ENCODE data around the gene MAPKAP1. TPM values are rescaled to one million over a fixed set of nuclear protein-coding genes. Genes with fewer than 3 reads are reported as not detected.
A peak's percentile ranks its signal among the peaks of the same experiment; 100 is the strongest.
"Not testable (repeated sequence)": the region's sequence is repeated elsewhere in the genome, so short reads cannot be mapped to it uniquely, and the experiment has no call there.

MAPKAP1 gene
- total RNA-seq, 1 donor from 2014 or later = 84.3 TPM

DNA sequence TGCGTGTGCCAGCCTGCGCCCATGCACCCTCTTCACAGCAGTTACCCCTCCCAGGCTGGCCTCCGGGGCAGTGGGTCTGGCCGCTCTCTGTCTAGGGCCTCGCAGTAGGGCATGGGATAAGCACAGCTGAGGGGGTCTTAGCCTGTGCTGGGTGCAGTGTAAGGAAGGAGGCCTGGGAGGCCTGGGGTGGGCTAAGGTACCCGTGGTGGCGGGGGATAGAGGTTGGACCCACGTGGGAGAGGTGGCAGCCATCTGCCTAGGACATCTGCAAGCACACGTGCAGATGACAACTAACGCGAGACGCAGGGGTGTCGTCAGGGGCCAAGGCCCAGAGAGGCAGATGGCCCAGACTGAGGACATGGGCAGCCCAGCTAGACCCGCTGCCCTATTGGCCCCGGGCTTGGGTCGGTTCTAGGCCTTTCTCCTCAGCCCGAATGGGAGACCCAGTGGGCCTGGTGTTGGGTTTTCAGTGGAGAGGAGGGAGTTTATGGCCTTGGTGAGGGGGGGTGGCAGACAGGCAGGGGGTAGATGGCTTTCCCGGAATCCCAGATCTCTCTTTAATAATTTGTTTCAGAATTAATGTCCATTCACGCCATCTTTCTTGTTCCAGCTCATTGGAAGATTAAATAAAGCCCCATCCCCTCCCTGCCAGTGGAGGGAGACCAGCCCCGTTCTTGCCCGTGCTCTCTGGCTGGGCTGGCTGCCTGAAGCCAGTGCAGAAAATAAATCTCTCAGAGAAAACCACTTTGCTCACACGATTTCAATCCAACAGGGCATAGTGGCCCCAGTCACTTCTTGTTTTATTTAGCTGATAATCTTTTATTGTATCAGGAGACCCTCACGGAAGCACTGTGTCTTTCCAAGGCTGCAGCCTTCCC, 291.2 kb downstream of the MAPKAP1 start:
- DNase-seq (ENCODE audit: low read depth) = no peak

DNA sequence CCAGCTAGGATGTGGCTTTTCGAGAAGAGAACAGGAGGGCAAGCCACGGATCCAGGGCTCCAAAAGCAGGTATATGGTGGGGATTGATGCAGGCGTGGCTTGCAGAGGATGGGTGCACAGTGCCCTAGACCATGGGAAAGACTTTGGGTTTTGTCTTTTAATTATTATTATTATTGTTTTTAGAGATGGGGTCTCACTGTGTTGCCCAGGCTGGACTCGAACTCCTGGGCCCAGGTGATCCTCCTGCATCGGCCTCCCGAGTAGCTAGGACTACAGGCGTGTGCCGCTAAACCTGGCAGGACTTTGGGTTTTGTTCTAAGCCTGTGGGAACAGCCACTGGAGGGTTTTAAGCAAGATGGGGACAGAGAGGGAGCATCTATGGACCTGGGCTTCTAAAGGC, 293.4 kb downstream of the MAPKAP1 start:
- no peak for DNase-seq (ENCODE audit: low read depth)

DNA sequence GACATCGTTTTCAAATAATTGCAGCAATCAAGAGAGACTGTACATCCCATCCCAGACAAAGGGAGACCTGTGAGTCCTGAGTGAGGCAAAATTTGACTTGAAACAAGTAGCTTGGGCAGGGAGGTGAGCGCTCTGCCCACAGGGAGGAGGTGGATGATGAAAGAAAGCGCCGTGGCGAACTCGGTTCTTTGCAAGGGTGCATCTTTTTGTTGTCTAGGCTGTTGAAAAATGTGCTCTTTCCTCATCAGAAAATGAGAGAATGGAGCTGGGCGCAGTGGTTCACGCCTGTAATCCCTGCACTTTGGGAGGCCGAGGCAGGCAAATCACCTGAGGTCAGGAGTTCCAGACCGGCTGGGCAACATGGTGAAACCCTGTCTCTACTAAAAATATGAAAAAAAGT, 294.8 kb downstream of the MAPKAP1 start:
- DNase-seq (ENCODE audit: low read depth) = no peak

DNA sequence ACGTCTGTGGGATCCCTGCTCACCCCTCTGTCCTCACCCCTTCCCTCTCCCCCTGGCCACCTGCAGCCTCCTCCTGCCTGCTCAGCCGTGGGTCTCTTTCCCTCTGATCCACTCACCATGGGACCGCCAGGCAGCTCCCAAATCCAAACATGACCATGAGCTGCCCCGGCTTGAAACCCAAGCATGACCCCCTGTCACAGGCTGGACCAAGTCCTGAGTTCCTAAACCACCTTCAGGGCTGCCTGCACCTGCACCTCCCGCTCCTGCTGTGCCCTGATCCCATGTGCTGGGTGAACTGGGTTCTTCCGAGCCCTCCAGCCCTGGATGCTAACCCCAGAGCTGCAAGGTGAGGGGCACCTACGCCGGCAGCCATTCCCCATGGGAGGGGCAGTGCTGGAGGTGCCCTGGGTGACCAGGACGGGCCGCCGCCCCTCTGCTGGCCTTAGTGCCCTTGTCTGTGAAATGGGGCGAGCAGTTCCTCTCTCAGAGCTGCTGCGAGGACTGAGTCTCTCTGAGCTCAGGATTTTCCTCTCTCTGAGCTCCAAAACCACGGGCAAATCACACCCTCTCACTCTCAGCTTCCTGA, 295.7 kb downstream of the MAPKAP1 start:
- no peak for DNase-seq (ENCODE audit: low read depth)

DNA sequence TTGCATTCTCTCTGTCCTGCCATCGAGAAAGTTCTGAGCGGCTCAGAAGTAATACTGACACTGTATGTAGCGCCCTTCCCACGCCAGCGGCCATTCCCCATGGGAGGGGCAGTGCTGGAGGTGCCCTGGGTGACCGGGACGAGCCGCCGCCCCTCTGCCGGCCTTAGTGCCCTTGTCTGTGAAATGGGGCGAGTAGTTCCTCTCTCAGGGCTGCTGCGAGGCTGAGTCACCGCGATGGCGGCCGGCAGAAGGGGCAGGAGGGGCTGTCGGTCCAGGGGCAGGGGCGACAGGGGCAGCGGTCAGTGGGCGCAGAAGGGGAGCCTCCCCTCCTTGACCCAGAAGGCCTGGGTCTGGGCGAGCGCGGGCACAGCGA, 296.5 kb downstream of the MAPKAP1 start:
- no peak for DNase-seq (ENCODE audit: low read depth)

DNA sequence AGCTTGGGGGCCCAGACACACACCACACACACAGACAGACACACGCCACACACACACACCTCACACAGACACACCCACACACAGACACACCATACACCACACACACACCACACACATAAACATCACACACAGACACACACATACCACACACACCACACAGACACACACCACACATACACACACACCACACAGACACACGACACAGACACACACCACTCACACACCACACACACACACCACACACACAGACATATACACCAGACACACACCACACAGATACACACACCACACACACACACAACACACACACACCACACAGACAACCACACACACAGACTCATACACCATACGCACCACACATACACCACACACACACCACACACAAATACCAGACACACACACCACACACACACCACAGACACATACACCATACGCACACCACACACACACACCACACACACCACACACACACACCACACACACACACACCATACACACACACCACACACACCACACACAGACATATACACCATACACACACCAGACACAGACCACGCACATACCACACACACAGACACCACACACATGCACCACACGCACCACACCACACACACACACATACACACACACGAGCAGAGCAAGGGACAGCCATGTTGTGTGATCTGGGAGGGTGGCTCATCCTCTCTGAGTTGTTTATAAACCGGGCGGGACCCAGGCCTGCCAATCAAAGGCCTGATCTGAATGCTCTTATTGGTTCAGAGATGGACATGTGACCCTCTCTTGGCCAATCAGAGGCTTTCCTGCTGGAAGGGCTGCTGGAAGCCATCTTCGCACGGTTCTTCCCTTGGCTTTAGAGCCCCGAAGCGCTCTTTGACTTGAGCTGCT, 297.1 kb downstream of the MAPKAP1 start:
- peak; percentile 2 for DNase-seq (ENCODE audit: low read depth)

DNA sequence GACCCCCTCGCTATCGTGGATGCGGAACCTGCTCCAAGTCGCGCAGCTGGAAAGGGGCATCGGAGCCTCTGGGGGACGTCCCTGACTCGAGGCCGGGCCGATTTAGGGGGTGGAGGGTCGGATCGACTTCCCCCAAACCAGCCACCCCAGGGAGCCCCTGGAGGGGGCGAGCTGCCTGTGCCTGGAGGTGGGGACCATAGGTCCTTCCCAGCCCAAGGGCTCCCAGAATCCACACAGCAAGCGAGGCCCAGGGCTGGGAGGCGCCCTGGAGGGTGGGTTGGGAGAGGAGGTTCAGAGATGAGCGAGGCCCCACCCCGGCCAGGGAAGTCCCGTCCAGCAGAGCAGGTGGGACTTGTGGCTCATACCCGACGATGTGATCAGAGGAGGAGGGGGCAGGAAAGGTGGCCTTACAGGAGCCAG, 297.8 kb downstream of the MAPKAP1 start:
- DNase-seq (ENCODE audit: low read depth) = no peak

DNA sequence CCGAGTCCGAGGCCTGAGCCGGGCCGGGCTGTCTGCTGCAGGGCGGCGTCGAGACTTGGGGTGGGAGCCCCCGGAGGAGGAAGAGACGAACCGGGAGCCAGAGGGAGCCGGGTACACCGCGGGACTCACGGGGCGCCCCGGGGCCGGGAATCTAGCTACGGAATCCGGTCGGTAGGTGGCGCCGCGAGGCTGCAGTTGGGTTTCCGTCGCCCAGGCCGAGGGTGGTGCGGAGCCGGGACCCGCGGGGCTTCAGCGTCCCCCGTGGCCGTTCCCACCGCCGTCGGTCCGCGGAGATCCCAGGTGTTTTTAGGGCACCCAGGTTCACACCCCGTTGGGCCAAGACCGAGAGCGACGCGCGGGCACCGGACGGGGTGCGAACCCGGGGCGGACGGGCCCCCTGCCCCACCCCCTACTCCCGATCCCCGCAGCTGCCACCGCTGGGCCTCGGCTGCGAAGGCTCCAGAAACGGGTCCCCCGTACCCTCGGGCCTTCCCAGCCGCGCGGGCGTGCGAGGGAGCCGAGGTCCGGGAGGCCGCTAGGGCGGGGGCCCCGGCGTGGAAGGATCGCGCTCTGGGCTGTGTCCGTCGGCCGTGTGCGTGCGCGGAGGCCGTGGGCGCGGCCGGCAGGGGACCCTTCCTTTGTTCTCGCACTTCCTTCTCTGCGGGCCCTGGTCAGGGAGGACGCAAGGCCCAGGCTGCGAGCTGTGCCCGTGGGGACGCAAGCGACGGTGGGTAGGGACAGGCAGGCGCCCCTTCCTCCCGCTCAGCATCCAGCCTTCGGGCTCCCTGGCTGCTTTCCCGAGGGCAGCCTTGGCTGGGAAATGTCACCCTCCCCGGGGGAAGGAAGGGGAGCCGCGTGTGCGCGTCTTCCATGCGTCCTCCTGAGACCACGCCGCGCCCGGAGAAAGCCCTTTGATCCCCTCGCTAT, 298.8 kb downstream of the MAPKAP1 start:
- DNase-seq (ENCODE audit: low read depth) = peak; percentile 7

DNA sequence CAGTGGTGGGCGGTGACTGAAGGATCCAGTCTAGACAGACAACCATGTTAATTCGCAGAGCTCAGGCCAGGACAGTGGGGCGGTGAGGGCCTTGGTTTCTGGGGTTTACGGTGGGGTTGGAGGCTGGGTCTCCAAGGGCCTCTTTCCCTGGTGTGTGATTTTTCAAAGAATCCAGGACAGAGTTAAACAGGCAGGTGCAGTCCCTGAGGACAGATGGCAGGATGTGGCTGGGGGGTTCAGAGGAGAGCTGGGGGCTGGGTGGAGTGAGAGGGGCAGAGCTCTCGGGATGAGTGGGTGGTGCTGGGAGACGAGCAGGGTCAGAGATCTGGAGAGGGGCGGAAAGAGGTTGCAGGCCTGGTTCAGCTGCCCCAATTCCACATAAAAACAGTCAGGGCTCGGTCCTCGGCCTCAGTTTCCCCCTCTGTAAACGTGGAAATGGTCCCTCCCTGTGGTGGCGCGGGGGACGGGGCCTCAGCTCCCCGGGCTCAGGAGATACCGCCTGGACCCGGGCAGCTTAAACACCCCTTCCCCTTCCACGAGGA, 299.5 kb downstream of the MAPKAP1 start:
- no peak for DNase-seq (ENCODE audit: low read depth)

DNA sequence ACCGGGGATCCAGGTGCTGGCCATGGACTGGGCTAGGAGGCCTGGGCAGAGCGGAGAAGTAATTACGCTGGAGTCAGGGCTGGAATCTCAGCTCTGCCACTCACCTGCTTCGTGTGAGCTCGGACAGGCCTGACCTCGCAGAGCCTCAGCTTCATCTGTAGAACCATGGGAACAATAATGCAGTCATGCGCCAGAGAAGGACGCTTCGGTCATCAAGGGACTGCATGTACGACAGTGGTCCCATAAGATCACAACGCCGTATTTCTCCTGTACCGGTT, 300.3 kb downstream of the MAPKAP1 start:
- DNase-seq (ENCODE audit: low read depth) = no peak

DNA sequence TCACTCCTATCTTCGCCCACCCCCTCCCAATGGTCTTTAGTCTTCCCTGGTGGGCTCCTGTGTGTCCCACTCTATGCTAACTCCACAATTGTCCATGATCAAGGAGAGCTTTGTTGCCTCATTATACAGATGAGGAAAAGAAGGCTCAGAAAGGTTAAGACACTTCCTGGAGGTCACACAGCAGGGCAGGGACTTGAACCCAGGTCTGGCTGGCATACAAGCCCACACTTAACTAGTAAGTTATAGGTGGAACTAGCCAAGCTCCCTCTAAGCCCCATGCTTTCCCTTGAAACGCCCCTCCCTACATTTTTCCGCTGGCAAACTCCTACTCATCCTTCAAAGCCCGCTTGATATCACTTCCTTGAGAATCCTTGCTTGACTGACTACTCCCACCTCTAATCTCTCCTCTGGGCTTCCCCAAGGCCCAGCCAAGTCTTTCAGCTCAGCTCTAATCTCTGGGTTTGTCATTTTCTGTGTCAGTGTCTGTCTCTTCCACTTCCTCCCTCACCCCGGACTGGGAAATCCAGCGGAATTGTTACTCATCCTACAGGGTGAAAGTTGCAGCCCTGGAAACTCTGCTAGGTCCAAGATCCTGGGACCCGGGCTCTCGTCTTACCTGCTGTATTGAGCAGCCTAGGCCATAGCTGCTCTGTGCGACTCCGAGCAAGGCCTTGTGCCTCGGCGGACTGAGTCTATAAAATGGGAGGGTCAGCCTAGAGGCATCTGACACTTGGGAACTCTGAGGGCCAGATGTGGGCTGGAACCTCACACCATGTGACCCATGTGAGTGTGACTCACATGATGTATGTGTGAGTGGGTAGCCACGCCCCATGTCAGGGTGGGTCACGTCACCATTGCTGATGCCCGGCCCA, 300.8 kb downstream of the MAPKAP1 start:
- peak; percentile 15 for DNase-seq (ENCODE audit: low read depth)

DNA sequence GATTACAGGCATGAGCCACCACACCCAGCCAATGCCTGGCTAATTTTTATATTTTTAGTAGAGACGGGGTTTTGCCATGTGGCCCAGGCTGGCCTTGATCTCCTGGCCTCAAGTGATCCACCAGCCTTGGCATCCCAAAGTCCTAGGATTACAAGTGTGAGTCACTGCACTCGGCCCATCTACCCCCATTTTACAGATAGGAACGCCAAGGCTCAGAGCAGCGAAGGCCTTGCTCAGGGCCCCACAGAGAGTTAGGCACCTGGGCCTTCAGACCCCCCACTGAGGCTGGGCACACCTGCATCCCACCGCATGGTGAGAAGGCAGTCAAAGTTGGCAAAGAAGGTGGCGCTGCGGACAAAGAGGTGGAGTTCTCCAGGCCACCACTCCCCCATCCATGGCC, 302.3 kb downstream of the MAPKAP1 start:
- no peak for DNase-seq (ENCODE audit: low read depth)

DNA sequence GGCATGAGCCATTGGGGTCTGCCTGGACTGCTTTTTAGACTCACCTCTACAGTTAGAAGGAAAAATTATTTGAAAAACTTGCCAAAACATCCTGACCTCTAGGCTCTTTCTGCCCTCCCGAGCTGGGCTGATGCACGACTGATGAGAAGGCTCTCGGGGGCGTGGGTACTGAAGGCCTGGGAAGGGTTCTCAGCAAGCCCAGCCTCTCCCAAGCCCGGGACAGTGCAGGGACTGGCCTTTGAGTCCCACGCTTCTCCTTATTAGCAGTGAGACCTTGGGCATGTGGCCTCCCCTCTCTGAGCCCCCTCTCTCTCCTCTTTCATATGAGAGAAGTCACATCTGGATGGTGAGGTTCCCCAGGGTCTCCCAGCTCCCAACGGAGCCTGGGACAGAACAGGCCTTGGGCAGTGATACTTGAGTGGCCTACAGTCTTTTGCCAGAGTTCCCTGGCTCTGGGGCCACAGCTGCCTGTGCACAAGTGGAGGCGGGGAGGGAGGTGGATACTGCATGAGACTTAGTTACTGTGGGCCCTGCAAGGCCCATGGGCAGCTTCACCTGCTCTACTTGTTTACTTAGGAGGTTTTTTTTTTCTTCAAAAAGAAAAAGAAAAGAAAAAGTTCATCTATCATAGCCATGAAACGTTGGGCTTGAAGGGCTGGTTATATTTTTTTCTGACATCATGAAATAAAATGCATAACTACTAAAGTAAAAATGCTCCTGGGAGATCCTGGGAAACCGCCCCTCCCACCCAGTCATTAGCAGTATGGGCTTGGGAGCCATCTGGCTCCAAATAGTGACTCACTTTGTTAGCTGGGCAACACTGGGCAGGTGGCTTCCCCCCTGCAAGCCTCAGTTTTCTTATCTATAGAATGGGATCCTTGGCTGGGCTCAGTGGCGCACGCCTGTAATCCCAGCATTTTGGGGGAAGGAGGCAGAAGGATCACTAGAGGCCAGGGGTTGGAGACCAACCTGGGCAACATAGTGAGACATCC, 306.0 kb downstream of the MAPKAP1 start:
- no peak for DNase-seq (ENCODE audit: low read depth)

DNA sequence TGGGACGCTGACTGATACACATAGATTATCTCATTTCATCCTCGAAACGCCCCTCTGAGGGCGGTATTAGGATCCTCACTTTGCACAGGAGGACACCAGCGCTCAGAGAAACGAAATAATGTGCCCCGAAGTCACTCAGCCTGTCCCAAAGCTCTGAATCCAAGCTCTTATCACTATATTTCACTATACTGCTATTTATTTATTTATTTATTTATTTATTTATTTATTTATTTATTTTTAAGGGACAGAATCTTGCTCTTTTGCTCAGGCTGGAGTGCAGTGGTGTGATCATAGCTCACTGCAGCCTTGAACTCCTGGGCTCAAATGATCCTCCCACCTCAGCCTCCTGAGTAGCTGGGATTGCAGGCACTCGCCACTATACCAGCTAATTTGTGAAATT, 306.8 kb downstream of the MAPKAP1 start:
- not testable (repeated sequence) for DNase-seq (ENCODE audit: low read depth)

DNA sequence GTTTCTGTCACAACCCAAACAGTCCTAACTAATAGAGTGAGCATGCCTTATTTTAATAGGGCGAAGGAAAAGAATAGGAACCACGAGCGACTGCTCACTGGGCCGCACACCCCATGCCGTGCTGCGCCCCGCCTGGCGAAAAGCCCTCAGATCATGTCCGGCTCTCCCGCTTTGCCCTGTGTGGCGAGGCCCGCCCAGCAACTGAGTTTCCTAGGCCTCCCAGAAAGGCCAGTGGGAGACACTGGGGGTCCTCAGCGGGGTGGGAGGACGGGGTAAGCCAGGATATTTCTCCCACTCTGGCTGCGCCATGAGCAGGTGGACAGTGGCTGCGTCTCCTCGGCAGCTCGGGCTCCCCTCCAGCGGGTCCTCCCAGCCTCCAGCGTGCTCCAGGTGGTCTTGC, 307.3 kb downstream of the MAPKAP1 start:
- no peak for DNase-seq (ENCODE audit: low read depth)

DNA sequence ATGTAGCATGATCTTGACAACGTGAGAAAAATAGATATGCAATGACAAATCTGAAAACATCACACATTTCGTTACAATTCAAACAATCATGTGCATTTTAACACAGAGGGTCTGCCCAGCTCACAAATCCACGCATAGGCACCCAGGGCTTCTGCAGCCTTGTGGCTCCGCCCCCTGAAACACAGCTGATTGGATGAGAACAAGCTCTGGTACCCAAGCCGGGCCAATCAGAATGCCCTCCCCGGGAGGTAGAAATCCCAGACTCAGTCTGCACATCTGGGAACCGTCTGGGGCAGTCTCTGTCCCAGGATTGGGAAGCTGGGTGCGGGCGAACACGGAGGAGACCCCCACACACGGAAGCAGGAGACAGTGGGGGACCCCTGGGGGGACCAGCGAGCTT, 307.8 kb downstream of the MAPKAP1 start:
- no peak for DNase-seq (ENCODE audit: low read depth)

DNA sequence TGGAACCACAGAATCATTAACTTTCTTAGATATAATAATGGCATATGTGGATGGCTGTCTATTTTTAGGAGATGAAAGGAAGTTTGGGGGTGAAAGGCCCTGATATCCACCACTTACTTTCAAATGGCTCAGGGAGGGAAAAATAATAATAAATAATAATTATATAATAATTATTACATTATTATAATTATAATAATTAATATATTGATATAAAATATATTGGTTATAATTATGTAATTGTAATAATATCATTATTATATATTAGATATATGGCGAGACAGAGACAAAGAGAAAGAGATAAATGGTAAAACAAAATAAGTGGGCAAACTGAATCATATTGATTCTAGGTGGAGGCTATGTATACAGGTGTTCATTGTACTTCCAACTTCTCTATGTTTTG, 308.8 kb downstream of the MAPKAP1 start:
- no peak for DNase-seq (ENCODE audit: low read depth)

DNA sequence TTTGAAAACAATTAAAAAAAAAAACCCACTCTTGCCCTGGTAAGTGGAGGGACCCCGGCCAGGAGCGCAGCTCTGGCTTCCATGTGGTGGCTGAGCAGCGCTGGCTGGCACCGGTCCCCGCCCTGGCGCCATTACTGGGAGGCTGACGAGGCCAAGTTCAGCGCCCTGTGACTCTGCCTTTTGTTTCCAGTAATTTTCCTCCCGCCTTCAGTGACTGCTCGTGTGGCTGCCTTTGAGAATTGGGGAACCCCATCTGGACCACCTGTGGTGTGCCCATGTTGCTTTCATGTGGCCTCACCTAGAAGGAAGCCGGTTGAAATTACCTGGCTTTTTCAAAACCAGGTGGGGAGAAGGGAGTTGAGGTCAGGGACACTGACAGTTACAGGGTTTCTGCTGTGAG, 309.3 kb downstream of the MAPKAP1 start:
- DNase-seq (ENCODE audit: low read depth) = no peak

DNA sequence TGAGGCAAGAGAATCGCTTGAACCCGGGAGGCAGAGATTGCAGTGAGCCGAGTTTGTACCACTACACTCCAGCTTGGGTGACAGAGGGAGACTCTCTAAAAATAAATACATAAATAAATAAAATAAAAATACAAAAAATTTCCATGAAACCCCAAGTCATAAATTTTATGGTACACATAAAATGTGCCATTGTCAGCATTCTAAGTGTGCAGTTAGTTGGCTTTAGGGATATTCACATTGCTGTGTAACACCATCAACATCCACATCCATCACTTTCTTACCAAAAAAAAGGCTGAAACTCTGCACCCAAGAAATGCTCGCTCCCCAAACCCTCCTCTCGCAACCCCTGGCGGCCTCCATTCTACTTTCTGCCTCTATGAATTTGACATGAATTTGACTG, 310.2 kb downstream of the MAPKAP1 start:
- DNase-seq (ENCODE audit: low read depth) = no peak
